Hepatocyte (in vitro differentiated cells): ENCODE results near the gene TF. TPM values are rescaled to one million over a fixed set of nuclear protein-coding genes. Genes with fewer than 3 reads are reported as not detected.
"Not testable (repeated sequence)": the region's sequence is repeated elsewhere in the genome, so short reads cannot be mapped to it uniquely, and the experiment has no call there.

Source experiments
- DNase-seq: peaks from one replicate; pipeline ENCODE4 v3.0.0-alpha.2; 2016; ENCODE audit warnings: low spot score
- H2AFZ ChIP-seq: fragments of 200-600 bp; sonication (generic); 2 replicates; pipeline ENCODE4 v1.6.0; 2016; ENCODE audit warnings: antibody characterized with exemption, mild to moderate bottlenecking
- H3K27ac ChIP-seq: fragments of 200-600 bp; sonication (generic); 2 replicates; pipeline ENCODE4 v1.5.1; 2016; ENCODE audit warnings: mild to moderate bottlenecking
- H3K27me3 ChIP-seq: fragments of 200-600 bp; sonication (generic); 2 replicates; pipeline ENCODE4 v1.6.1; 2016
- H3K36me3 ChIP-seq: fragments of 200-600 bp; sonication (generic); replicated peaks from 2 replicates; pipeline ENCODE4 v1.5.1; 2016; ENCODE audit warnings: low read depth; ENCODE audit not compliant: insufficient read depth
- H3K4me1 ChIP-seq: fragments of 200-600 bp; sonication (generic); 2 replicates; pipeline ENCODE4 v1.5.1; 2016; ENCODE audit warnings: mild to moderate bottlenecking, moderate library complexity; ENCODE audit not compliant: insufficient read depth
- H3K4me2 ChIP-seq: fragments of 200-600 bp; sonication (generic); 2 replicates; pipeline ENCODE4 v1.6.0; 2016
- H3K4me3 ChIP-seq: fragments of 200-600 bp; sonication (generic); 2 replicates; pipeline ENCODE4 v1.5.1; 2016; ENCODE audit warnings: mild to moderate bottlenecking
- H3K79me2 ChIP-seq: fragments of 200-600 bp; sonication (generic); 2 replicates; pipeline ENCODE4 v1.6.0; 2017; ENCODE audit warnings: mild to moderate bottlenecking
- H3K9me2 ChIP-seq: fragments of 200-600 bp; sonication (generic); replicated peaks from 2 replicates; pipeline ENCODE4 v1.6.0; 2017; ENCODE audit warnings: mild to moderate bottlenecking; ENCODE audit not compliant: insufficient read depth
- H3K9me3 ChIP-seq: fragments of 200-600 bp; sonication (generic); 2 replicates; pipeline ENCODE4 v1.5.1; 2016; ENCODE audit warnings: low read depth, mild to moderate bottlenecking
- H4K20me1 ChIP-seq: fragments of 200-600 bp; sonication (generic); 2 replicates; pipeline ENCODE4 v1.6.0; 2016; ENCODE audit warnings: mild to moderate bottlenecking; ENCODE audit not compliant: insufficient read depth, poor library complexity, severe bottlenecking
- CTCF ChIP-seq: fragments of 200-600 bp; sonication (generic); IDR thresholded peaks from 2 replicates; pipeline ENCODE4 v1.5.1; 2016; ENCODE audit warnings: antibody characterized with exemption, mild to moderate bottlenecking; ENCODE audit not compliant: poor library complexity
- EZH2 ChIP-seq: fragments of 200-600 bp; sonication (generic); IDR thresholded peaks from 2 replicates; pipeline ENCODE4 v1.6.1; 2016; ENCODE audit warnings: antibody characterized with exemption, mild to moderate bottlenecking, borderline replicate concordance
- EZH2phosphoT487 ChIP-seq: fragments of 200-600 bp; sonication (generic); IDR thresholded peaks from one replicate; pipeline ENCODE4 v1.6.1; 2018; ENCODE audit warnings: antibody characterized with exemption, mild to moderate bottlenecking, low read depth, moderate library complexity; ENCODE audit not compliant: unreplicated experiment, severe bottlenecking
- WGBS: methylation state at CpG from one replicate; pipeline ENCODE4 v1.1.6; 2016; ENCODE audit warnings: low lambda C conversion rate; ENCODE audit errors: missing lambda C conversion rate; 5-methylcytosine and 5-hydroxymethylcytosine counted together
- polyA plus RNA-seq: library from polyadenylated mRNA; unstranded; fragments of >200 nt; fragmentation: Nextera tagmentation; extraction: Ambion mirVana; gene quantifications from 2 replicates; pipeline ENCODE4 v1.2.1, GENCODE V29; 2016
- total RNA-seq: library from RNA; depleted of rRNA; stranded (reverse); fragments of >200 nt; gene quantifications from 2 replicates; pipeline ENCODE4 v1.2.3, GENCODE V29; 2014

TF gene
- total and polyA plus RNA-seq, 2 experiments from 2014 or later, result 577 to 642 TPM

GRCh38 chr3:133730993-133731392 lies 15.2 kb upstream of the TF start:
- no peaks in the 10 kb centered on the region for H3K9me3 ChIP-seq
- no peaks in the 10 kb centered on the region for H3K27me3 ChIP-seq
- H2AFZ ChIP-seq, result no peak overlapping the region
- no peak overlapping the region for H3K4me2 ChIP-seq
- H3K4me1 ChIP-seq, result peaks cover 10% of the 10 kb centered on the region
- no peaks in the 10 kb centered on the region for H3K79me2 ChIP-seq
- H3K9me2 ChIP-seq, result no peaks in the 10 kb centered on the region
- H3K4me3 ChIP-seq, result no peak overlapping the region
- no peaks in the 10 kb centered on the region for H3K36me3 ChIP-seq
- no peaks in the 10 kb centered on the region for H4K20me1 ChIP-seq
- DNase-seq, result no peak
- TF ChIP-seq EZH2 (no peak), CTCF (no peak), EZH2phosphoT487 (no peak)
- H3K27ac ChIP-seq, result no peak overlapping the region

GRCh38 chr3:133732231-133732630 lies 14.0 kb upstream of the TF start:
- H3K9me3 ChIP-seq, H3K79me2 ChIP-seq, H3K4me3 ChIP-seq, H3K27ac ChIP-seq, H4K20me1 ChIP-seq, H3K27me3 ChIP-seq, H3K4me1 ChIP-seq, DNase-seq, H3K9me2 ChIP-seq, H2AFZ ChIP-seq, H3K36me3 ChIP-seq, H3K4me2 ChIP-seq: not testable (repeated sequence)
- 84% methylated on average over 6 of the region's 6 CpGs for WGBS

- no peaks in the 10 kb centered on the region for H3K27me3 ChIP-seq
- H3K9me3 ChIP-seq, result no peaks in the 10 kb centered on the region
- H3K79me2 ChIP-seq, result no peaks in the 10 kb centered on the region
- H3K4me2 ChIP-seq, result no peak overlapping the region
- H3K36me3 ChIP-seq, result no peaks in the 10 kb centered on the region
- no peak overlapping the region for H2AFZ ChIP-seq
- H3K4me1 ChIP-seq, result peaks cover 10% of the 10 kb centered on the region
- H3K4me3 ChIP-seq, result no peak overlapping the region
- DNase-seq, result peak; percentile 32
- 62% methylated on average over 4 of the region's 4 CpGs for WGBS
- H4K20me1 ChIP-seq, result no peaks in the 10 kb centered on the region
- no peaks in the 10 kb centered on the region for H3K9me2 ChIP-seq
- no peak for TF ChIP-seq EZH2
- no peak for TF ChIP-seq CTCF
- TF ChIP-seq EZH2phosphoT487, result no peak
- H3K27ac ChIP-seq, result no peak overlapping the region
Observed at GRCh38 chr3:133733226-133733625, 13.0 kb upstream of the TF start.

- Histone ChIP-seq H3K36me3 (no peaks in the 10 kb centered on the region), H3K9me2 (no peaks in the 10 kb centered on the region), H3K79me2 (no peaks in the 10 kb centered on the region), H2AFZ (no peak overlapping the region), H3K4me1 (peaks cover 10% of the 10 kb centered on the region), H3K4me3 (no peak overlapping the region), H3K9me3 (no peaks in the 10 kb centered on the region), H4K20me1 (no peaks in the 10 kb centered on the region), H3K27me3 (no peaks in the 10 kb centered on the region), H3K27ac (no peak overlapping the region), H3K4me2 (no peak overlapping the region)
- DNase-seq, result no peak
- 76% methylated on average over 1 of the region's 1 CpG for WGBS
- TF ChIP-seq CTCF (no peak), EZH2 (no peak)
Observed at GRCh38 chr3:133734305-133734704, 11.9 kb upstream of the TF start.
